HCT116 (cell line): ENCODE data around the gene CNKSR1. TPM values are rescaled to one million over a fixed set of nuclear protein-coding genes. Genes with fewer than 3 reads are reported as not detected.

Experiments used
- ATAC-seq: fragments of 200-7000 bp; cut with Tn5 transposase; 2 replicates; pipeline ENCODE4 v1.9.1; 2020; ENCODE audit warnings: mild to moderate bottlenecking, moderate library complexity
- BruUV-seq: library from RNA; stranded (reverse); fragments of 400-500 nt; replicated peaks from 2 replicates; lab custom pipeline; 2021; lab: Mats Ljungman, UMichigan
- CTCF ChIA-PET: fragments of 300-600 bp; sonication (Branson Sonifier 250); formaldehyde crosslinking; loops from one replicate; lab custom pipeline; 2021; ENCODE audit warnings: antibody characterized with exemption; lab: Charles Lee
- POLR2A ChIA-PET: fragments of 300-600, 350-600 bp; sonication (Branson Sonifier 250); formaldehyde crosslinking; loops from one replicate; lab custom pipeline; 2021; ENCODE audit warnings: antibody characterized with exemption; lab: Charles Lee
- RAD21 ChIA-PET, 2 experiments: fragments of 300-600 bp; sonication (Branson Sonifier 250); formaldehyde crosslinking; loops; one replicate each; lab custom pipeline; 2023; ENCODE audit warnings: low total read pairs in 2 of 2; ENCODE audit not compliant: uncharacterized antibody in 2 of 2, unreplicated experiment in 2 of 2, low non-redundant PET in 1 of 2; lab: Charles Lee
- DNase-seq: peaks from one replicate; pipeline ENCODE4 v3.0.0-alpha.2; 2010; ENCODE audit warnings: low read depth, low spot score
- H2AFZ ChIP-seq: fragments of 200-600 bp; shearing (Covaris generic), sonication (generic); 2 replicates; pipeline ENCODE4 v1.6.1; 2017; ENCODE audit warnings: low read depth, mixed run types, mixed read lengths, antibody characterized with exemption, low read length; ENCODE audit not compliant: poor library complexity, severe bottlenecking
- H3K27ac ChIP-seq: 2 replicates; pipeline ENCODE4 v1.5.1; 2012; ENCODE audit warnings: low read depth, low read length
- H3K27me3 ChIP-seq: fragments of 200-600 bp; sonication (generic); 2 replicates; pipeline ENCODE4 v1.6.1; 2016; ENCODE audit warnings: mixed run types, low read length, mixed read lengths; ENCODE audit not compliant: insufficient read depth
- H3K36me3 ChIP-seq, 2 experiments: fragments of 200-500 bp in 1 of 2; fragments of 200-600 bp in 1 of 2; sonication (Bioruptor generic) in 1 of 2; sonication (generic) in 1 of 2; 2 replicates each; pipeline versions ENCODE4 v1.5.1 to v1.6.1; 2014 to 2016; ENCODE audit warnings: low read length in 2 of 2, inconsistent platforms in 1 of 2, mixed read lengths in 1 of 2, mixed run types in 1 of 2; ENCODE audit not compliant: insufficient read depth in 2 of 2, control insufficient read depth in 1 of 2
- H3K4me1 ChIP-seq, 2 experiments: fragments of 200-600 bp in 1 of 2; sonication (generic) in 1 of 2; 2 replicates each; pipeline versions ENCODE4 v1.5.1 to v1.6.1; 2012 to 2017; ENCODE audit warnings: low read length in 2 of 2, inconsistent platforms in 1 of 2, mild to moderate bottlenecking in 1 of 2, mixed read lengths in 1 of 2, mixed run types in 1 of 2, moderate library complexity in 1 of 2; ENCODE audit not compliant: insufficient read depth in 2 of 2, control insufficient read depth in 1 of 2
- H3K4me2 ChIP-seq: fragments of 200-600 bp; sonication (generic); 2 replicates; pipeline ENCODE4 v1.6.1; 2017; ENCODE audit warnings: mixed run types, low read length, mixed read lengths
- H3K4me3 ChIP-seq, 2 experiments: fragments of 200-600 bp in 1 of 2; sonication (generic) in 1 of 2; replicated peaks in 1 of 2; 2 replicates each; pipeline ENCODE4 v1.5.1; 2011 to 2016; ENCODE audit warnings: low read length in 2 of 2, control low read depth in 1 of 2, low read depth in 1 of 2, mild to moderate bottlenecking in 1 of 2, mixed read lengths in 1 of 2, mixed run types in 1 of 2
- H3K79me2 ChIP-seq: fragments of 200-600 bp; sonication (generic); 2 replicates; pipeline ENCODE4 v1.6.1; 2017; ENCODE audit warnings: mild to moderate bottlenecking, mixed run types, low read length, moderate library complexity, mixed read lengths; ENCODE audit not compliant: insufficient read depth
- H3K9ac ChIP-seq: fragments of 200-600 bp; sonication (generic); 2 replicates; pipeline ENCODE4 v1.6.1; 2016; ENCODE audit warnings: low read length, mixed read lengths
- H3K9me2 ChIP-seq: fragments of 200-600 bp; sonication (generic), shearing (Covaris generic); 2 replicates; pipeline ENCODE4 v1.6.1; 2017; ENCODE audit warnings: mixed run types, mild to moderate bottlenecking, moderate library complexity; ENCODE audit not compliant: insufficient read depth
- H3K9me3 ChIP-seq, 2 experiments: fragments of 200-500 bp in 1 of 2; fragments of 200-600 bp in 1 of 2; sonication (Bioruptor generic) in 1 of 2; sonication (generic) in 1 of 2; 2 replicates each; pipeline ENCODE4 v1.6.1; 2014 to 2017; ENCODE audit warnings: low read length in 2 of 2, mixed read lengths in 2 of 2, inconsistent platforms in 1 of 2, low read depth in 1 of 2, mild to moderate bottlenecking in 1 of 2, mixed run types in 1 of 2, moderate library complexity in 1 of 2; ENCODE audit not compliant: control insufficient read depth in 1 of 2, insufficient read depth in 1 of 2
- H4K20me1 ChIP-seq: fragments of 200-600 bp; sonication (generic), shearing (Covaris generic); 2 replicates; pipeline ENCODE4 v1.6.1; 2017; ENCODE audit warnings: mixed run types, mild to moderate bottlenecking, moderate library complexity; ENCODE audit not compliant: insufficient read depth
- ATF3 ChIP-seq: IDR thresholded peaks from 2 replicates; pipeline ENCODE4 v1.6.1; 2012
- CEBPB ChIP-seq: IDR thresholded peaks from 2 replicates; pipeline ENCODE4 v1.6.1; 2012; ENCODE audit warnings: low read depth
- CTCF ChIP-seq, 3 experiments: fragments of 200-600 bp in 1 of 3; sonication (generic) in 1 of 3; IDR thresholded peaks in 2 of 3; conservative IDR thresholded peaks in 1 of 3; 2 replicates each; pipeline ENCODE4 v1.5.1; 2012 to 2017; ENCODE audit warnings: low read depth in 2 of 3, low read length in 2 of 3, antibody characterized with exemption in 1 of 3, borderline replicate concordance in 1 of 3, control low read depth in 1 of 3, mild to moderate bottlenecking in 1 of 3, mixed read lengths in 1 of 3, mixed run types in 1 of 3, moderate library complexity in 1 of 3; ENCODE audit not compliant: insufficient read depth in 1 of 3
- EGR1 ChIP-seq: IDR thresholded peaks from 2 replicates; pipeline ENCODE4 v1.6.1; 2012; ENCODE audit warnings: low read depth
- ELF1 ChIP-seq: IDR thresholded peaks from 2 replicates; pipeline ENCODE4 v1.6.1; 2012; ENCODE audit warnings: low read depth, borderline replicate concordance
- EZH2 ChIP-seq: fragments of 200-600 bp; sonication (generic); IDR thresholded peaks from 2 replicates; pipeline ENCODE4 v1.6.1; 2017; ENCODE audit warnings: antibody characterized with exemption, mixed run types
- JUND ChIP-seq: IDR thresholded peaks from 2 replicates; pipeline ENCODE4 v1.6.1; 2012
- MAX ChIP-seq: IDR thresholded peaks from 2 replicates; pipeline ENCODE4 v1.6.1; 2012
- POLR2AphosphoS5 ChIP-seq: IDR thresholded peaks from 2 replicates; pipeline ENCODE4 v1.6.1; 2011; ENCODE audit warnings: mild to moderate bottlenecking, low read depth, low read length, moderate library complexity
- RAD21 ChIP-seq: IDR thresholded peaks from 2 replicates; pipeline ENCODE4 v1.6.1; 2012; ENCODE audit warnings: low read depth, mild to moderate bottlenecking
- REST ChIP-seq: IDR thresholded peaks from 2 replicates; pipeline ENCODE4 v1.6.1; 2012; ENCODE audit warnings: low read depth
- SIN3A ChIP-seq: IDR thresholded peaks from 2 replicates; pipeline ENCODE4 v1.6.1; 2012; ENCODE audit warnings: low read depth
- SRF ChIP-seq: IDR thresholded peaks from 2 replicates; pipeline ENCODE4 v1.6.1; 2012; ENCODE audit warnings: low read depth
- TCF7L2 ChIP-seq: IDR thresholded peaks from 2 replicates; pipeline ENCODE4 v1.7.0; 2011; ENCODE audit warnings: borderline replicate concordance, inconsistent platforms; ENCODE audit not compliant: insufficient read depth, insufficient read length; ENCODE audit errors: extremely low read depth
- YY1 ChIP-seq: IDR thresholded peaks from 2 replicates; pipeline ENCODE4 v1.6.1; 2011; ENCODE audit warnings: low read length, low read depth, moderate library complexity, mild to moderate bottlenecking; ENCODE audit not compliant: insufficient replicate concordance; ENCODE audit errors: extremely low read depth
- ZBTB33 ChIP-seq: IDR thresholded peaks from 2 replicates; pipeline ENCODE4 v1.6.1; 2011; ENCODE audit warnings: mild to moderate bottlenecking, low read length, moderate library complexity; ENCODE audit not compliant: insufficient replicate concordance; ENCODE audit errors: extremely low read depth
- ZFX ChIP-seq: fragments of 450-650 bp; IDR thresholded peaks from 2 replicates; pipeline ENCODE4 v1.6.1; 2017
- ZNF274 ChIP-seq: fragments of 200-500 bp; sonication (Bioruptor generic); IDR thresholded peaks from 2 replicates; pipeline ENCODE4 v1.6.1; 2014; ENCODE audit warnings: mild to moderate bottlenecking, low read depth, low read length, inconsistent platforms
- intact Hi-C: fragments of 100-400 bp; cut with micrococcal nuclease; formaldehyde crosslinking; loops from 2 replicates; pipeline ENCODE4 v1.10.0; 2022
- total RNA-seq: library from RNA; stranded (reverse); gene quantifications from one replicate; pipeline ENCODE4 v1.2.1, GENCODE V29; 2021; ENCODE audit not compliant: unreplicated experiment

The CNKSR1 gene
- total RNA-seq, 1 experiment from 2014 or later = 26.6 TPM

- intact Hi-C loops = no loop called here
- POLR2A ChIA-PET = no interaction called here
- Histone ChIP-seq H2AFZ (no peak overlapping the region), H3K4me1 (no peaks in the 10 kb centered on the region), H3K4me3 (no peak overlapping the region), H3K9ac (no peak overlapping the region), H3K36me3 (no peaks in the 10 kb centered on the region), H3K9me2 (no peaks in the 10 kb centered on the region), H3K9me3 (no peaks in the 10 kb centered on the region), H3K4me2 (no peak overlapping the region), H4K20me1 (no peaks in the 10 kb centered on the region), H3K27me3 (no peaks in the 10 kb centered on the region), H3K27ac (no peak overlapping the region), H3K79me2 (no peaks in the 10 kb centered on the region)
- RAD21 ChIA-PET = no interaction called here
- ATAC-seq = no peak
- BruUV-seq = no TSS peak
- CTCF ChIA-PET = interaction anchor here (1.3 kb wide), 2 partner anchors 20 to 21 kb away, joined by 4 to 6 read pairs; partner anchors contain the start of gene CEP85
- TF ChIP-seq ZBTB33 (no peak), CTCF (IDR thresholded peaks at IDR 0.05 in 2 of 3, conservative IDR thresholded peaks at IDR 0.05 in 1 of 3; ENCODE audit: borderline replicate concordance in 1 of 3, insufficient read depth in 1 of 3, low read depth in 2 of 3, low read length in 2 of 3) (no peak), RAD21 (no peak), CEBPB (no peak), ELF1 (no peak), EZH2 (no peak), ZNF274 (no peak), EGR1 (no peak), SRF (no peak), MAX (no peak), POLR2AphosphoS5 (no peak), REST (no peak), JUND (no peak), YY1 (no peak), TCF7L2 (no peak), ZFX (no peak), SIN3A (no peak), ATF3 (no peak)
- no peak for DNase-seq
These were observed 36.1 kb downstream of the CNKSR1 start for GRCh38 chr1:26213335-26213905.
